ENCODE data around the gene ACOXL.

The ACOXL gene

DNA sequence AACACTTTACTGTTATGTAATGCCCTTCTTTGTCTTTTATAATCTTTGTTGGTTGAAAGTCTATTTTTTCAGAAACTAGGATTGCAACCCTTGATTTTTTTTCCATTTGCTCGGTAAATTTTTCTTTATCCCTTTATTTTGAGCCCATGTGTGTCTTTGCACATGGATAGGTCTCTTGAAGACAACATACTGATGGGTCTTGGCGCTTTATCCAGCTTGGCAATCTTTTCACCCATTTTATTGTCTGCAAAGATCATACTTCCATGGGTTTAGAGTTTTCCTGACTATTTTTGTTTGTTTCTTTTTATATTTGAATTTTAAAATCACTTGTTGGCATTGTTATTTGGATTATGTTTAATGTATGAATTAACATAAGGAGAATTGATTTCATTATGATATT is 27.0 kb downstream of the ACOXL start:
- DNase-seq = no peak

DNA sequence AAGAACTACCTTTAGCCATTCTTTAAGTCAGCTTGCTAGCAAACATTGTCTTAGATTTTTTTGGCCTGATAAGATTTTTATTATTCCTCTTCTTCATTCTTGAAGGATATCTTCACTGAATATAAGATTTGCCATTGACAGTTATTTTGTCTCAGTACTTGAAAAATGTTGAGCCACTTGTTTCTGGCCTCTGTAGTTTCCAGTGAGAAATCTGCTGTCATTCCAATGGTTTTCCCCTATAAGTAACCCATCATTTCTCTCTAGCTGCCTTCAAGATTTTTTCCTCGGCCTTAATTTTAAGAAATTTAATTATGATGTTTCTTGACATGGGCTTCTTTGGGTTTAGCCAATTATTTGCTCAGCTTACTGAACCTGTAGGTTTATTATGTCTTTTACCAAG is 32.6 kb downstream of the ACOXL start:
- no peak for DNase-seq

- DNase-seq = no peak
These were observed 33.9 kb downstream of the ACOXL start for GRCh38 chr2:110766291-110766690.

DNA sequence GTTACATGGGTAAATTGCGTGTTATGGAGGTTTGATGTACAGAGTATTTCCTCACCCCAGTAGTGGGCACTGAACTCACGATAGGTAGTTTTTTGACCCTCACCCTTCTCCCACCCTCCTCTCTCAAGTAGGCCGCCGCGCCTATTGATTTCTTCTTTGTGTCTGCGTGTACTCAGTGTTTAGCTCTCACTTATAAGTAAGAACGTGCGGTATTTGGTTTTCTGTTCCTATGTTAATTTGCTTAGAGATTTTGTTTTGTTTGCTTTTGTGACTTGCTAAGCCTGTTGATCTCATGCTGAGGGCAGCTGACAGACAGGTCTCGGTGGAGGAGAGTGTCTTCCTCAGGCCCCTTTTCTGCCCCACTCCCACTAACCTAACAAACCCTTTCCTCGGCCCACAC is 36.2 kb downstream of the ACOXL start:
- DNase-seq = no peak

DNA sequence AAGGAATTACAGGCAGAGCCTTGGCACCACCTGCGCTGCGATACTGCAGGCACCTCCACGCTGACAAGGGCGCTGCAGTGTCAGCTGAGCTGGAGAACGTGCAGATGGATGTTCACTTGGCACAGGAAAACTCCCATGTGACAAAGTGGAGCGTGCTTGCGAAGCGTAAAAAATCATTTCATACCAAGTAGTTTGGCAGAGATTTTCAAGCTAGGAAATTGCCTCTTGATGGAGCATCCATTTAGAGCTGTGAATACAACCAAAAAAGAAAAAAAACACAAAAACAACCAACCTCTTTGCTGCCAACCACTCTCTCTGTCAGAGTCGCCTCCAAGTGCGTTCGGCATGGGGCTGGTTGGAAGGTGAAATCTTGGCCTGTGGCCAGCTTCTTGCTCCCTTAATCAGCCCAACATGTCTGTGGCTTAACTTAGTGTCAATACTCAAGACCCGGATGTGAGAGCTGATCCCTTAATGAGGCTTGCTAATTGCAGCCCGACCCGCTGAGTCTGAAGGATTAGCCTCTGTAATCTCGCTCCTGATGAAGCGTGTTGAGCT is 38.1 kb downstream of the ACOXL start:
- no peak for DNase-seq

DNA sequence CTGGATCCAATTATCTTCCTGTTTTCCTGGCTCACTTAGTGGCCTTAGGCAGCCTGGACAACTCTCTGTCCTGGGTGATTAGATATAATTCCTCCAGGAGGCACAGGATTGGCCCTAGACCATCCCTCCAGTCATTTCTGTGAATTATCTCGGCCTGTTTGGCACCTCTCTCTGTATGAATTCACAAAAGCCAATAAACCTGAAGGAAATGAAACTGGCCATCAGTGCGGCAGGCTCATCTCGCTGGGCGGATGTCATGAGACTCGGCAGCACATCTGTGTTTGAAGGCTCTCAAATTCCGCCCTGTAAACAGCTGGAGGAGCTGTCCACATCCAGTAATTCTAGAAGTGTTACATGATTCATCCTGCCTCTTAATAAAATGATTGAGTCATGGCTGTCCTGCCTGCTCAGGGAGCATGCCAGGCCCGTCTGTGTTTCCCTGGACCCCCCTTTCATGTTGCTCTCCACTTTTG is 38.6 kb downstream of the ACOXL start:
- no peak for DNase-seq

- no peak for DNase-seq
These were observed 39.4 kb downstream of the ACOXL start for GRCh38 chr2:110771547-110772382.

DNA sequence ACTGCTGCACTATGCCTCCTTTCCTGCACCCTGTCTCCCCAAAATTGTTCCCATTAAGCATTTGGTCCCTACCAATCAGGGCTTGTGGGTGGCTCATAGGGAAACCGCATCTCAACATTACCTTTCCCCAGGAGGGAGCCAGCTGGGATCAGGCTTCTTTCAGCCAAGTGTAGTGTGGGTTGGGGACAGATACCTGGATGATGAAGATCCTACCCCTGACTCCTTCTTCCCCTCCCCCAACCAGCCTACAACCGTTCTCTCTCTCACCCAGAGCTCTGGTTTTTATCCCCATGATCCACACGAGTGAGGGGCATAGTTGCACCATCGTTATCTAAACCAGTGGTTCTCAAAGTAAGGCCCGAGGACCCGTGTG is 40.0 kb downstream of the ACOXL start:
- no peak for DNase-seq

DNA sequence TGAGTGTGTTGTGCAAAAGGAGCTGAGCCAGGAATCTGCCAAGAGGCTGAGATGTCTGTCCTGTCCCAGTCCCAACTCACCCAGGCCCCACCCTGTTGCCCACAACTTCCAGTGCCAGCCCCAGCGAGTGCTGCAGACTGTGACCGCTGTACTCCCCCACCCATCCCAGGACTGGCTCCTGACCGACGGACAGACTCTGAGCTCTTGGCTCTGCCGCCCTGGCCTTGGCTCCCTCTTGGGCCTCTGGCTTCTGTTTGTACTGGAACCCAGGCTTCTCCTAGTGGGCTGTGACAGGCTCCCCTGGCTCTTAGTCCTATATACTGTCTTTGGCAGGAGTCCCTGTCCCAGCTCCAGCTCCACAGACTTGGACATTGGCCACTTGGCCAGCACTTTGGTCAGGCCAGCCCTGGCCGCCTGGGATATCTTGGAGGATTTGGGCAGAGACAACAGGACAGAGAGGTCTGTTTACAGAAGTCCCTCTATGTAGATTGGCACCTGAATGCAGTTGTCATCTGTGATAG is 41.1 kb downstream of the ACOXL start:
- no peak for DNase-seq

GRCh38 chr2:110774701-110775100 is 42.3 kb downstream of the ACOXL start:
- DNase-seq = no peak

GRCh38 chr2:110777531-110778311 is 45.3 kb downstream of the ACOXL start:
- DNase-seq = no peak

DNA sequence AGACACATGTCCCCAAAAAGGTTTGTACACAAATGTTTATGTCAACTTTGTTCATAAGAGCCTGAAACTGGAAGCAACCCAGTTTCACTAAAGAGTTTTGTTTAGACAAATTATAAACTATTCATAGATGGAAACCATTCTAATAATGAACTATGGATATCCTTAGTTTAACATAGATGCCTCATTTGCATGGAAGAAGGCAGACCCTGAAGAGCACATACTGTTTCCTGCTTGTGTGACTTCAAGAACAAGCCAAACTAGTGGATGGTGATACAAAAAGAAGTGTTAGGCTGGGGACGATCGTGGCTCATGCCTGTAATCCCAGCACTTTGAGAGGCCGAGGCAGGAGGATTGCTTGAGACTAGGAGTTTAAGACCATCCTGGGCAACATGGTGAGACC is 48.1 kb downstream of the ACOXL start:
- DNase-seq = no peak

DNA sequence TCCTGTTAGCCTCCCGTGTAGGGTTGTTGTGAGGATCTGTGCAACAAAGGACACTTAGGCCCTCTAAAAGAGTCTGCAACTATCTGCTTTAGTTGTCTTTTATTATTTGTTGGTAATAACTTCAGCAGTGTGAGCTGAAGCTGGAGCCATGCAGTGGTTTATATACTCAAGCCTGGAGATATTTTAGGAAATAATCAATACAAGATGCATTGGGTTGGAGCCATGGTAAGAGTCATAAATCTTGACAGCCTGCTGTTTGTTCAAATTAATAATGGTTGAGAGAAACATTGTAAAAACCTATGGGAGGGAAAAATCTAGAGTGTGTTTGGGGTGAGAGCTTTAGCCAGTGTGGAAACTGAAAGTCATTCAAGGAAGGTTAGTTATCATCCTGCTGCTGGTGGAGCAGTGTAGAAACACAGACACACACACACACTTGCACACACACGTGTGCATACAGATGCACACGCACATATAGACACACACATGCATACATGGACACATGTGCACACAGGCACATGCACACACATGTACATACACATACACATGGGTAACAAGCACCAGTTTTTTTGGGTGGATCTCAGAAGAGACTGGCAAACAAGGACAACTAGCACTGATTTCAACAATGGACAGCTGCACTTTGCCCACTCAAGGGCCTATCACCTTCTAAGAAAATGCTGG is 51.0 kb downstream of the ACOXL start:
- no peak for DNase-seq

DNA sequence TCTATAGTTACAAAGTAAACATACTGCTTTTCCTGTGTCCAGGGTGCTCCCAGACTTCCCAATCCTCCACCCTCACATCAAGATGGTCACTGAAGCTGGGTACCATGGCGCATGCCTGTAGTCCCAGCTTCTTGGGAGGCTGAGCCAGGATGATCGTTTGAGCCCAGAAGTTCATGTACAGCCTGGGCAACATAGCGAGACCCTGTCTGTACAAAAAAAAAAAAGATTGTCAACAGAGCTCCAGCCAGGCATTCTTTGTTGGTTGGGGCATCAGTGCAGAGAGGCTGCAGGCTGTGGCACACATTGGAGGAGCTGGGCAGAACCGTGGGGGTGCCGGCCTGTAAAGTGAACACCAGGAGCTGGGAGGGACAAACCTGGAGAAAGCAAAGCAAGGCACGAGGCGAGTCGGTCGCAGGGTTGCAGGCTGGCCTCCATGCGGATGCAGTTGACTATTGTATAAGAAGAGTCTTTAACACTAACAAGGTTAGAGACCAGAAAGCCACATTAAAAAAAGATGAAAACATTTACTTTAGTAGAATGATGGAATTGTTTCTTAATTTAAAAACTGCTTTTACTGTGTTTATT is 51.8 kb downstream of the ACOXL start:
- DNase-seq = no peak

GRCh38 chr2:110785439-110785838 is 53.1 kb downstream of the ACOXL start:
- no peak for DNase-seq

GRCh38 chr2:110788976-110789375 is 56.6 kb downstream of the ACOXL start:
- DNase-seq = no peak

DNA sequence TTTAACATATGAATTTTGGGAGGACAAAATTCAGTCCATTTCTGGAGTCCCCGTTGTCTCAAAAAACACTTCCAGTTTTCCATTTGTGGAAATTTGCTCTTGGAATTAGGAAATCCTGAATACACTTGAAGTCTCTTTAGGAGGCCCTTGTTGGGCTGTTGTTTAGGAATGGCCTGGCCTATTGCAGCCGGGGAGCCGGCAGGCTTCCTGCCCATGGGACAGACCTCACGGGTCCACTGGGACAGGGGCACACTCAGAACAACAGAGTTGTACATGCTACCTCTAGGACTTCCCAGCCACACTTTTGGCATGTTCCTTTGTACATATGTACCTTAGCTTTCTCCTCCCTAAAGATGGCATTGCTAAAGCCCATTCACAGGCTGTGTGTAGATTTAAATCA is 57.3 kb downstream of the ACOXL start:
- no peak for DNase-seq

GRCh38 chr2:110790907-110791306 is 58.5 kb downstream of the ACOXL start:
- no peak for DNase-seq

GRCh38 chr2:110791435-110791834 is 59.1 kb downstream of the ACOXL start:
- DNase-seq = no peak

DNA sequence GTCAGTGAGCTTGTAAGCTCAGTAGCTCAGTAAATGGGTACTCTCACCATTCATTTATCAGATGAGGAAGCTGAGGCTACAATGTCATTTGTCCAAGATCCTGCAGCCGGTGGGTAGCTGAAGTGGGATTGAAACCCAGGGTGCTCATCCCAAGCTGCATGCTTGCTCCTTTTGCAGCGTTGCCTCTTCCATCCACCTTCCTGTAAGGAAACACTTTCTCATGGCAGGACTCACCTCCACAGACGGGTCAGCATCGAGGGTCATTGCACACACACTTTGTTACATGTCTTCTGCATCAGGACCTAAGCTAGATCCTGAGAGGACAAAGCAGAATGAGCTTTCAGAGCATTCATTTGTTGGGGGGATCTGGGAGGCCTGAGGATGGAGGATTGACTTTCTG is 60.7 kb downstream of the ACOXL start:
- DNase-seq = no peak

DNA sequence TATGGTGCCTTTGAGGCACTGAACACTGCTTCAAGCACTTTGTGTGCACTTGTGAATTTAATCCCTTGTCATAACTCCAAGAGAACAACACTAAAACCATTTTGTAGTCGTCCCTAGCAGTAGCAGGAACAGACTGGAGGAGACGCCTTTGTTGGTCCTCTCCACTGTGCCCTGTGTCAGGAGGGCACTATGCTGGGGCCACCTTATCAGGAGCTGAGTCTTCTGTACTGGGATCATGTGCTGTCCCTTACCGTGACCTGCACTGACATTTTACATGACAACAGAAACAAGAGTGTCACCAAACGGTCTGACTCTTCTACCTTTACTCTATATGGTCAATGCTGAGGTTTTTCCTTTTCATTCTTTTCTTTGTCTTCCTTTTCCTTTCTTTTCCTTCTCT is 62.0 kb downstream of the ACOXL start:
- DNase-seq = no peak

GRCh38 chr2:110794951-110795350 is 62.6 kb downstream of the ACOXL start:
- no peak for DNase-seq
